Right lobe of liver (tissue), 4 donors: ENCODE results near the gene TGFBR3.

Source experiments
- CTCF ChIP-seq, 4 donors: fragments of 200-600 bp in 3 of 4; fragments of 450-650 bp in 1 of 4; IDR thresholded peaks; one replicate each; pipeline versions ENCODE4 v1.5.1 to v1.8.0; 2016 to 2022; ENCODE audit warnings: antibody characterized with exemption in 4 of 4, mild to moderate bottlenecking in 2 of 4
- POLR2A ChIP-seq: fragments of 450-650 bp; IDR thresholded peaks from one replicate; pipeline ENCODE4 v1.6.1; 2017; ENCODE audit warnings: antibody characterized with exemption, mild to moderate bottlenecking
- donor health status: DM: no; HTN: no; CAD: no.
- donor health status: DM: no; HTN: no; CAD: no.
- donor health status: DM: no; HTN: yes; CAD: no.

GRCh38 chr1:91889717-91890459 lies 3.9 kb upstream of the TGFBR3 start:
- TF ChIP-seq POLR2A (no peak), CTCF (IDR thresholded peaks at IDR 0.05) (no peak)
